H1 (cell line): ENCODE results near the gene SIGLEC6. TPM values are rescaled to one million over a fixed set of nuclear protein-coding genes. Genes with fewer than 3 reads are reported as not detected.

Source experiments
- CTCF ChIA-PET: fragments of 300-600 bp; sonication (Branson Sonifier 250); formaldehyde crosslinking; loops from one replicate; lab custom pipeline; 2021; ENCODE audit not compliant: partially characterized antibody; lab: Charles Lee
- POLR2A ChIA-PET: fragments of 300-600 bp; sonication (Branson Sonifier 250); formaldehyde crosslinking; loops from one replicate; lab custom pipeline; 2021; ENCODE audit warnings: inconsistent platforms; ENCODE audit not compliant: partially characterized antibody; lab: Charles Lee
- DNase-seq, 2 experiments: peaks; one replicate each; pipeline versions ENCODE4 v3.0.0 to v3.0.0-alpha.2; 2010 to 2022; ENCODE audit warnings: low spot score in 2 of 2, low read depth in 1 of 2, mixed read lengths in 1 of 2
- FAIRE-seq: peaks from 2 replicates; lab custom pipeline; 2011; peaks lifted over from hg19 to GRCh38; lab: Jason Lieb, UNC
- H2AFZ ChIP-seq: 2 replicates; pipeline ENCODE4 v1.8.1; 2012; ENCODE audit warnings: low read length, inconsistent platforms
- H2AK5ac ChIP-seq: 2 replicates; pipeline ENCODE4 v1.6.1; 2013; ENCODE audit warnings: low read depth, low read length
- H2BK120ac ChIP-seq: replicated peaks from 2 replicates; pipeline ENCODE3; 2013; ENCODE audit warnings: low read depth, low read length, inconsistent platforms
- H2BK12ac ChIP-seq: 2 replicates; pipeline ENCODE4 v1.6.1; 2013; ENCODE audit warnings: low read depth, low read length
- H2BK15ac ChIP-seq: 2 replicates; pipeline ENCODE4 v1.6.1; 2013; ENCODE audit warnings: low read length
- H2BK20ac ChIP-seq: 2 replicates; pipeline ENCODE4 v1.6.1; 2013; ENCODE audit warnings: low read length
- H2BK5ac ChIP-seq: 2 replicates; pipeline ENCODE4 v1.6.1; 2013; ENCODE audit warnings: low read depth, low read length
- H3K14ac ChIP-seq: 2 replicates; pipeline ENCODE4 v1.6.1; 2013; ENCODE audit warnings: inconsistent platforms; ENCODE audit not compliant: insufficient read length
- H3K18ac ChIP-seq: 2 replicates; pipeline ENCODE4 v1.6.1; 2013; ENCODE audit warnings: low read length; ENCODE audit errors: extremely low read depth
- H3K23ac ChIP-seq: 2 replicates; pipeline ENCODE4 v1.6.1; 2013; ENCODE audit warnings: inconsistent platforms; ENCODE audit not compliant: insufficient read length
- H3K23me2 ChIP-seq: 2 replicates; pipeline ENCODE4 v1.6.1; 2013; ENCODE audit warnings: low read depth, low read length
- H3K27ac ChIP-seq: 2 replicates; pipeline ENCODE4 v1.6.1; 2011; ENCODE audit warnings: low read depth, low read length, inconsistent platforms
- H3K27me3 ChIP-seq, 4 experiments: replicated peaks in 1 of 4; 1 replicate in 1 of 4; 2 replicates in 3 of 4; pipeline versions ENCODE4 v1.6.1 to v1.8.1; 2011 to 2013; ENCODE audit warnings: low read length in 3 of 4, mild to moderate bottlenecking in 3 of 4, inconsistent platforms in 2 of 4, mixed read lengths in 2 of 4, moderate library complexity in 1 of 4; ENCODE audit not compliant: control insufficient read depth in 3 of 4, insufficient read depth in 3 of 4; ENCODE audit errors: extremely low read depth in 1 of 4
- H3K36me3 ChIP-seq, 4 experiments: 2 replicates each; pipeline versions ENCODE4 v1.6.1 to v1.8.1; 2011 to 2013; ENCODE audit warnings: mild to moderate bottlenecking in 4 of 4, low read length in 3 of 4, moderate library complexity in 2 of 4, control low read depth in 1 of 4, inconsistent platforms in 1 of 4; ENCODE audit not compliant: insufficient read depth in 4 of 4, control insufficient read depth in 2 of 4
- H3K4ac ChIP-seq: replicated peaks from 2 replicates; pipeline ENCODE3; 2013; ENCODE audit warnings: low read length, low read depth, mixed read lengths, inconsistent platforms; ENCODE audit not compliant: insufficient read length
- H3K4me1 ChIP-seq, 4 experiments: replicated peaks in 1 of 4; 1 replicate in 1 of 4; 2 replicates in 3 of 4; pipeline versions ENCODE4 v1.6.1 to v1.8.1; 2011 to 2013; ENCODE audit warnings: low read length in 3 of 4, inconsistent platforms in 2 of 4, mixed read lengths in 1 of 4; ENCODE audit not compliant: insufficient read depth in 4 of 4, control insufficient read depth in 3 of 4
- H3K4me2 ChIP-seq, 2 experiments: 2 replicates each; pipeline versions ENCODE4 v1.6.1 to v1.8.1; 2011 to 2013; ENCODE audit warnings: low read depth in 2 of 2, low read length in 2 of 2, control low read depth in 1 of 2, inconsistent platforms in 1 of 2, mild to moderate bottlenecking in 1 of 2; ENCODE audit not compliant: insufficient read depth in 1 of 2
- H3K4me3 ChIP-seq, 4 experiments: fragments of 200-600, 300-600 bp in 1 of 4; sonication (generic), shearing (Covaris generic), sonication (Bioruptor Twin) in 1 of 4; 2 replicates each; pipeline versions ENCODE4 v1.5.1 to v1.8.1; 2011 to 2016; ENCODE audit warnings: low read length in 4 of 4, low read depth in 3 of 4, control low read depth in 2 of 4, inconsistent platforms in 2 of 4, mild to moderate bottlenecking in 2 of 4, mixed read lengths in 1 of 4, moderate library complexity in 1 of 4; ENCODE audit not compliant: insufficient read depth in 2 of 4; ENCODE audit errors: extremely low read depth in 1 of 4
- H3K56ac ChIP-seq: replicated peaks from 2 replicates; pipeline ENCODE3; 2013; ENCODE audit warnings: low read depth, mild to moderate bottlenecking, mixed read lengths, low read length, inconsistent platforms; ENCODE audit not compliant: insufficient read length
- H3K79me1 ChIP-seq: 2 replicates; pipeline ENCODE4 v1.6.1; 2013; ENCODE audit warnings: low read depth, low read length, control low read depth
- H3K79me2 ChIP-seq, 2 experiments: 2 replicates each; pipeline versions ENCODE4 v1.6.1 to v1.8.1; 2012 to 2013; ENCODE audit warnings: low read length in 2 of 2, mild to moderate bottlenecking in 2 of 2, inconsistent platforms in 1 of 2; ENCODE audit not compliant: insufficient read depth in 2 of 2, control insufficient read depth in 1 of 2
- H3K9ac ChIP-seq, 4 experiments: replicated peaks in 1 of 4; 1 replicate in 1 of 4; 2 replicates in 3 of 4; pipeline versions ENCODE4 v1.6.1 to v1.8.1; 2011 to 2013; ENCODE audit warnings: low read depth in 3 of 4, low read length in 3 of 4, control low read depth in 2 of 4, mild to moderate bottlenecking in 2 of 4, moderate library complexity in 2 of 4, inconsistent platforms in 1 of 4; ENCODE audit errors: extremely low read depth in 1 of 4
- H3K9me3 ChIP-seq, 2 experiments: 2 replicates each; pipeline versions ENCODE4 v1.6.1 to v1.8.1; 2012 to 2013; ENCODE audit warnings: mild to moderate bottlenecking in 2 of 2, moderate library complexity in 2 of 2, control low read depth in 1 of 2, inconsistent platforms in 1 of 2, low read depth in 1 of 2, low read length in 1 of 2, mixed read lengths in 1 of 2; ENCODE audit not compliant: insufficient read depth in 2 of 2
- H4K20me1 ChIP-seq, 2 experiments: replicated peaks in 1 of 2; 2 replicates each; pipeline versions ENCODE3 to v1.8.1; 2011 to 2013; ENCODE audit warnings: inconsistent platforms in 2 of 2, low read length in 2 of 2, mild to moderate bottlenecking in 1 of 2; ENCODE audit not compliant: insufficient read depth in 2 of 2, control insufficient read depth in 1 of 2
- H4K5ac ChIP-seq: 2 replicates; pipeline ENCODE4 v1.6.1; 2013; ENCODE audit warnings: low read length, low read depth, mixed read lengths, inconsistent platforms; ENCODE audit not compliant: insufficient read length
- H4K8ac ChIP-seq: 2 replicates; pipeline ENCODE4 v1.8.0; 2013; ENCODE audit warnings: mild to moderate bottlenecking, moderate library complexity, low read length, inconsistent platforms; ENCODE audit not compliant: insufficient read depth; ENCODE audit errors: extremely low read depth
- H4K91ac ChIP-seq: replicated peaks from 2 replicates; pipeline ENCODE3; 2013; ENCODE audit warnings: low read length, mixed read lengths, inconsistent platforms; ENCODE audit not compliant: insufficient read length
- SAP30 ChIP-seq: fragments of 300-600 bp; sonication (generic); IDR thresholded peaks from 2 replicates; pipeline ENCODE4 v1.7.1; 2012; ENCODE audit warnings: low read length, moderate library complexity, mild to moderate bottlenecking, inconsistent platforms; ENCODE audit not compliant: insufficient read depth, insufficient replicate concordance
- WGBS, 2 experiments: shearing (Covaris generic) in 1 of 2; methylation state at CpG; one replicate each; pipeline versions ENCODE4 v1.1.6 to v1.1.7; 2013 to 2015; ENCODE audit warnings: low lambda C conversion rate in 2 of 2, mixed read lengths in 2 of 2, inconsistent platforms in 1 of 2, low coverage in 1 of 2, missing lambda C conversion rate in 1 of 2; ENCODE audit not compliant: insufficient replicate concordance in 2 of 2, insufficient coverage in 1 of 2, insufficient read length in 1 of 2; ENCODE audit errors: extremely low coverage in 1 of 2, missing lambda C conversion rate in 1 of 2; 5-methylcytosine and 5-hydroxymethylcytosine counted together
- polyA plus RNA-seq, 7 experiments: library from polyadenylated mRNA; depleted of rRNA in 3 of 7; stranded (reverse) in 5 of 7; unstranded in 2 of 7; fragments of >200 nt in 5 of 7; fragments of 200-250 nt in 2 of 7; gene quantifications; 1 replicate in 5 of 7; 2 replicates in 1 of 7; 4 replicates in 1 of 7; pipeline versions ENCODE4 v1.2.1 to v1.2.3, GENCODE V29; 2011 to 2013; ENCODE audit warnings: missing spikeins in 2 of 7, mixed read lengths in 2 of 7
- total RNA-seq: library from RNA; stranded (reverse); fragmentation: NEBNext Ultra II Directional; extraction: Animal tissue kit (Norgen Biotek cat#: 25700); gene quantifications from 2 replicates; pipeline ENCODE4 v1.2.1, GENCODE V29; 2021

The SIGLEC6 gene
- total and polyA plus RNA-seq, 2 of the 8 experiments (the other 6 are each of a cell fraction or from before 2014, with no cell fraction given): 0.05 TPM; not detected in 1

- H4K20me1 ChIP-seq: no peaks in the 10 kb centered on the region
- H4K8ac ChIP-seq: no peak overlapping the region
- H3K9me3 ChIP-seq: peaks cover 61 to 88% of the 10 kb centered on the region in 2 experiments
- H2BK15ac ChIP-seq: no peak overlapping the region
- H2BK120ac ChIP-seq: no peak overlapping the region
- H3K36me3 ChIP-seq: no peaks in the 10 kb centered on the region
- H2AK5ac ChIP-seq: no peak overlapping the region
- H3K23ac ChIP-seq: no peak overlapping the region
- H3K27ac ChIP-seq: no peak overlapping the region
- H2BK5ac ChIP-seq: no peak overlapping the region
- H3K4me2 ChIP-seq: no peak overlapping the region
- TF ChIP-seq SAP30: no peak
- no peak overlapping the region for H3K4ac ChIP-seq
- FAIRE-seq (no peak), DNase-seq (no peak)
- H3K4me1 ChIP-seq: no peaks in the 10 kb centered on the region
- H3K23me2 ChIP-seq: no peaks in the 10 kb centered on the region
- H3K4me3 ChIP-seq: no peak overlapping the region
- CTCF ChIA-PET: interaction anchor here (0.6 to 4.4 kb wide), 4 partner anchors 8 to 178 kb away, joined by 3 to 36 read pairs (median 4); no protein-coding TSS in a partner anchor
- no peak overlapping the region for H2AFZ ChIP-seq
- H4K91ac ChIP-seq: no peak overlapping the region
- H3K18ac ChIP-seq: no peak overlapping the region
- WGBS, 2 experiments: 91% methylated on average over 8 of the region's 8 CpGs; no CpG with 5 or more reads in 1 of the 2 experiments
- no peak overlapping the region for H3K14ac ChIP-seq
- H3K9ac ChIP-seq: no peak overlapping the region
- H3K56ac ChIP-seq: no peak overlapping the region
- no peaks in the 10 kb centered on the region for H3K27me3 ChIP-seq
- POLR2A ChIA-PET: no interaction called here
- H3K79me2 ChIP-seq: no peaks in the 10 kb centered on the region
- H4K5ac ChIP-seq: no peak overlapping the region
- H2BK20ac ChIP-seq: no peak overlapping the region
- no peaks in the 10 kb centered on the region for H3K79me1 ChIP-seq
- no peak overlapping the region for H2BK12ac ChIP-seq
Observed at GRCh38 chr19:51480590-51480989, 50.9 kb downstream of the SIGLEC6 start.
